ENCODE data around the gene PGAP3.

- no peak for TF ChIP-seq CTCF (conservative IDR thresholded peaks at IDR 0.05; ENCODE audit: low read depth, low read length)
- no peak for TF ChIP-seq EZH2 (IDR thresholded peaks at IDR 0.05; ENCODE audit: low read length, unreplicated experiment)
- TF ChIP-seq EZH2phosphoT487 (IDR thresholded peaks at IDR 0.05; ENCODE audit: borderline replicate concordance, low read length), result no peak
Measured at GRCh38 chr17:39714234-39714633, 26.4 kb upstream of the PGAP3 start.

Measured in PC-3 (cell line).